MM.1S (cell line): Measurements from ENCODE around the gene IMMT.

ENCODE experiments used
- DNase-seq: peaks from one replicate; pipeline ENCODE4 v3.0.0-alpha.2; 2015
- H2AFZ ChIP-seq: fragments of 300-600 bp; sonication (generic); 2 replicates; pipeline ENCODE4 v1.6.0; 2016; ENCODE audit warnings: antibody characterized with exemption, low read length
- H3F3A ChIP-seq: fragments of 300-600 bp; sonication (generic); 2 replicates; pipeline ENCODE4 v1.6.1; 2016; ENCODE audit warnings: mild to moderate bottlenecking, antibody characterized with exemption, low read length, moderate library complexity, mixed read lengths; ENCODE audit not compliant: insufficient read depth
- H3K27ac ChIP-seq: fragments of 300-600 bp; sonication (generic); 2 replicates; pipeline ENCODE4 v1.5.1; 2016; ENCODE audit warnings: mild to moderate bottlenecking, low read length
- H3K27me3 ChIP-seq: fragments of 300-600 bp; sonication (generic); replicated peaks from 2 replicates; pipeline ENCODE4 v1.6.0; 2016; ENCODE audit warnings: low read length; ENCODE audit not compliant: insufficient read depth
- H3K36me3 ChIP-seq: fragments of 300-600 bp; sonication (generic); replicated peaks from 2 replicates; pipeline ENCODE4 v1.6.1; 2016; ENCODE audit warnings: mild to moderate bottlenecking, low read length, mixed read lengths; ENCODE audit not compliant: insufficient read depth
- H3K4me1 ChIP-seq: fragments of 300-600 bp; sonication (generic); 2 replicates; pipeline ENCODE4 v1.6.1; 2016; ENCODE audit warnings: low read length, mixed read lengths
- H3K4me2 ChIP-seq: fragments of 300-600 bp; sonication (generic); 2 replicates; pipeline ENCODE4 v1.6.0; 2016; ENCODE audit warnings: low read depth, low read length
- H3K4me3 ChIP-seq: fragments of 300-600 bp; sonication (generic); 2 replicates; pipeline ENCODE4 v1.5.1; 2016; ENCODE audit warnings: low read length, mixed read lengths
- H3K79me2 ChIP-seq: fragments of 300-600 bp; sonication (generic); 2 replicates; pipeline ENCODE4 v1.6.1; 2016; ENCODE audit warnings: mixed run types, low read length, mixed read lengths
- H3K9ac ChIP-seq: fragments of 300-600 bp; sonication (generic); 2 replicates; pipeline ENCODE4 v1.6.1; 2016; ENCODE audit warnings: low read length, mixed read lengths
- H3K9me2 ChIP-seq: fragments of 300-600 bp; sonication (generic); replicated peaks from 2 replicates; pipeline ENCODE4 v1.6.1; 2016; ENCODE audit warnings: mild to moderate bottlenecking, low read length, mixed read lengths; ENCODE audit not compliant: insufficient read depth
- H3K9me3 ChIP-seq: fragments of 300-600 bp; sonication (generic); replicated peaks from 2 replicates; pipeline ENCODE4 v1.6.1; 2016; ENCODE audit warnings: mild to moderate bottlenecking, low read length, mixed read lengths; ENCODE audit not compliant: insufficient read depth
- H4K20me1 ChIP-seq: fragments of 300-600 bp; sonication (generic); 2 replicates; pipeline ENCODE4 v1.6.1; 2016; ENCODE audit warnings: mild to moderate bottlenecking, low read length, moderate library complexity, mixed read lengths; ENCODE audit not compliant: insufficient read depth
- CTCF ChIP-seq: fragments of 300-600 bp; sonication (generic); IDR thresholded peaks from 2 replicates; pipeline ENCODE4 v1.5.1; 2016; ENCODE audit warnings: antibody characterized with exemption, low read length, mixed read lengths
- EZH2 ChIP-seq: fragments of 300-600 bp; sonication (generic); optimal IDR thresholded peaks from 2 replicates; pipeline ENCODE3; 2017; ENCODE audit warnings: low read depth, mild to moderate bottlenecking, antibody characterized with exemption, low read length, mixed read lengths
- EZH2phosphoT487 ChIP-seq: fragments of 300-600 bp; sonication (generic); IDR thresholded peaks from 2 replicates; pipeline ENCODE4 v1.6.1; 2018; ENCODE audit warnings: antibody characterized with exemption, low read length

IMMT gene

GRCh38 chr2:86186431-86186830 lies 8.8 kb downstream of the IMMT start:
- H3K4me3 ChIP-seq, result no peak overlapping the region
- no peak overlapping the region for H3K4me2 ChIP-seq

GRCh38 chr2:86185517-86186212 lies 9.6 kb downstream of the IMMT start:
- H3K79me2 ChIP-seq, result peaks cover 100% of the 10 kb centered on the region
- no peaks in the 10 kb centered on the region for H3K9me2 ChIP-seq
- H3F3A ChIP-seq, result no peaks in the 10 kb centered on the region
- no peak for TF ChIP-seq EZH2phosphoT487
- TF ChIP-seq EZH2, result no peak
- no peak for TF ChIP-seq CTCF
- no peaks in the 10 kb centered on the region for H3K36me3 ChIP-seq
- no peak overlapping the region for H3K4me3 ChIP-seq
- DNase-seq, result no peak
- H3K4me1 ChIP-seq, result no peaks in the 10 kb centered on the region
- H3K27ac ChIP-seq, result no peak overlapping the region
- H3K4me2 ChIP-seq, result no peak overlapping the region
- H3K9ac ChIP-seq, result no peak overlapping the region
- no peaks in the 10 kb centered on the region for H3K27me3 ChIP-seq
- no peaks in the 10 kb centered on the region for H3K9me3 ChIP-seq
- no peak overlapping the region for H2AFZ ChIP-seq
- H4K20me1 ChIP-seq, result peaks cover 28% of the 10 kb centered on the region

More at GRCh38 chr2:86186431-86186830, 8.8 kb downstream of the IMMT start:
- no peaks in the 10 kb centered on the region for H3K4me1 ChIP-seq
- H3K27me3 ChIP-seq, result no peaks in the 10 kb centered on the region
- no peak overlapping the region for H2AFZ ChIP-seq
- TF ChIP-seq CTCF, result no peak
- TF ChIP-seq EZH2phosphoT487, result no peak
- TF ChIP-seq EZH2, result no peak
- no peak overlapping the region for H3K9ac ChIP-seq
- H3K36me3 ChIP-seq, result no peaks in the 10 kb centered on the region
- no peaks in the 10 kb centered on the region for H3F3A ChIP-seq
- peaks cover 100% of the 10 kb centered on the region for H3K79me2 ChIP-seq
- H3K27ac ChIP-seq, result no peak overlapping the region
- no peak for DNase-seq
- H3K9me2 ChIP-seq, result no peaks in the 10 kb centered on the region
- peaks cover 25% of the 10 kb centered on the region for H4K20me1 ChIP-seq
- H3K9me3 ChIP-seq, result no peaks in the 10 kb centered on the region

- Histone ChIP-seq H3K27ac (no peak overlapping the region), H4K20me1 (0 out of 2 replicates have a peak, but pooled peaks cover 5% of the 10 kb centered on the region), H3K9me2 (no peaks in the 10 kb centered on the region), H3K27me3 (no peaks in the 10 kb centered on the region), H3K4me1 (no peaks in the 10 kb centered on the region), H2AFZ (no peak overlapping the region), H3K9me3 (no peaks in the 10 kb centered on the region), H3K79me2 (peaks cover 75% of the 10 kb centered on the region), H3K9ac (no peak overlapping the region), H3K36me3 (0 out of 2 replicates have a peak, but pooled peaks cover 3% of the 10 kb centered on the region), H3F3A (no peaks in the 10 kb centered on the region), H3K4me2 (no peak overlapping the region), H3K4me3 (no peak overlapping the region)
- TF ChIP-seq EZH2 (no peak), CTCF (no peak), EZH2phosphoT487 (no peak)
- no peak for DNase-seq
These were observed 18.7 kb downstream of the IMMT start for GRCh38 chr2:86176597-86176996.
